HFFc6 (cell line): Measurements from ENCODE around the gene RSAD1. TPM values are rescaled to one million over a fixed set of nuclear protein-coding genes. Genes with fewer than 3 reads are reported as not detected.

ENCODE experiments used
- DNase-seq: peaks from one replicate; pipeline ENCODE4 v3.0.0-alpha.2; 2018
- H3K27ac Mint-ChIP-seq: 2 replicates; pipeline ENCODE4 v1.8.0; 2020; ENCODE audit warnings: mild to moderate bottlenecking, mixed read lengths
- H3K27me3 Mint-ChIP-seq: 2 replicates; pipeline ENCODE4 v1.8.0; 2021; ENCODE audit warnings: mild to moderate bottlenecking, moderate library complexity, mixed read lengths; ENCODE audit not compliant: insufficient read depth
- H3K36me3 Mint-ChIP-seq: 2 replicates; pipeline ENCODE4 v1.8.0; 2021; ENCODE audit warnings: low read depth, mixed read lengths
- H3K4me1 Mint-ChIP-seq: 2 replicates; pipeline ENCODE4 v1.8.0; 2020; ENCODE audit warnings: low read depth, mixed read lengths
- H3K4me3 Mint-ChIP-seq: 2 replicates; pipeline ENCODE4 v1.8.0; 2020; ENCODE audit warnings: mild to moderate bottlenecking, moderate library complexity, mixed read lengths
- H3K9me3 Mint-ChIP-seq: 2 replicates; pipeline ENCODE4 v1.8.0; 2020; ENCODE audit warnings: mild to moderate bottlenecking, mixed read lengths
- total RNA-seq, 6 experiments: library from RNA; stranded (reverse); fragmentation: NEBNext Ultra II Directional; extraction: Animal tissue kit (Norgen Biotek cat#: 25700); gene quantifications; 2 replicates in 1 of 6; 3 replicates in 5 of 6; pipeline ENCODE4 v1.2.3, GENCODE V29; 2021
- TF ChIP-seq, protein P1 (sequence below): fragments of 200-600 bp; sonication (generic); IDR thresholded peaks from 2 replicates; pipeline ENCODE4 v1.5.0; 2021; ENCODE audit warnings: antibody characterized with exemption, mild to moderate bottlenecking

Gene RSAD1
- total RNA-seq, 6 experiments from 2014 or later, result 14.9 to 20.4 (median 17.5) TPM

DNA sequence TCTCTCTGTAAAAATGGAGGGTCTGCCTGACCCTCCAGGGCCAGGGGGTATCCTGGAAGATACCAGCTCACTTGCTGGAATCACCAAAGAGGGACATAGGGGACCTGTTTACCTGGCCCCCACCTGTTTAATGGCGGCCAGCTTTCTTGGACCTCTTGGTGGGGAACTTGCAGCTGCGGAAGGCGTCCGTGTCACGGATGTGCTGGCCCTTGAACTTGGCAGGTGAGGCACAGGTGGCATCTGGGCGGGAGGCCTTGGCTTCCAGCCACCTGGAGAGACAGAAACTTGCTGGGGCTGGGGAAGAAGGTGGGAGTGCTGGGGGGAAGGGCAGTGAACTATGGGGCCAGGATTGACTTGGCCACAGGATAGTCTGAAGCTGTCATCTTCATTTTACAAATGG is 13.5 kb upstream of the RSAD1 start:
- Mint-ChIP-seq H3K9me3 (no peaks in the 10 kb centered on the region), H3K4me3 (no peak overlapping the region), H3K27me3 (peaks cover 18% of the 10 kb centered on the region), H3K27ac (no peak overlapping the region), H3K4me1 (no peaks in the 10 kb centered on the region), H3K36me3 (no peaks in the 10 kb centered on the region; the same call in 1 of the 2 replicates)
- no peak for DNase-seq
- TF ChIP-seq, protein P1, sequence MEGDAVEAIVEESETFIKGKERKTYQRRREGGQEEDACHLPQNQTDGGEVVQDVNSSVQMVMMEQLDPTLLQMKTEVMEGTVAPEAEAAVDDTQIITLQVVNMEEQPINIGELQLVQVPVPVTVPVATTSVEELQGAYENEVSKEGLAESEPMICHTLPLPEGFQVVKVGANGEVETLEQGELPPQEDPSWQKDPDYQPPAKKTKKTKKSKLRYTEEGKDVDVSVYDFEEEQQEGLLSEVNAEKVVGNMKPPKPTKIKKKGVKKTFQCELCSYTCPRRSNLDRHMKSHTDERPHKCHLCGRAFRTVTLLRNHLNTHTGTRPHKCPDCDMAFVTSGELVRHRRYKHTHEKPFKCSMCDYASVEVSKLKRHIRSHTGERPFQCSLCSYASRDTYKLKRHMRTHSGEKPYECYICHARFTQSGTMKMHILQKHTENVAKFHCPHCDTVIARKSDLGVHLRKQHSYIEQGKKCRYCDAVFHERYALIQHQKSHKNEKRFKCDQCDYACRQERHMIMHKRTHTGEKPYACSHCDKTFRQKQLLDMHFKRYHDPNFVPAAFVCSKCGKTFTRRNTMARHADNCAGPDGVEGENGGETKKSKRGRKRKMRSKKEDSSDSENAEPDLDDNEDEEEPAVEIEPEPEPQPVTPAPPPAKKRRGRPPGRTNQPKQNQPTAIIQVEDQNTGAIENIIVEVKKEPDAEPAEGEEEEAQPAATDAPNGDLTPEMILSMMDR, result no peak

DNA sequence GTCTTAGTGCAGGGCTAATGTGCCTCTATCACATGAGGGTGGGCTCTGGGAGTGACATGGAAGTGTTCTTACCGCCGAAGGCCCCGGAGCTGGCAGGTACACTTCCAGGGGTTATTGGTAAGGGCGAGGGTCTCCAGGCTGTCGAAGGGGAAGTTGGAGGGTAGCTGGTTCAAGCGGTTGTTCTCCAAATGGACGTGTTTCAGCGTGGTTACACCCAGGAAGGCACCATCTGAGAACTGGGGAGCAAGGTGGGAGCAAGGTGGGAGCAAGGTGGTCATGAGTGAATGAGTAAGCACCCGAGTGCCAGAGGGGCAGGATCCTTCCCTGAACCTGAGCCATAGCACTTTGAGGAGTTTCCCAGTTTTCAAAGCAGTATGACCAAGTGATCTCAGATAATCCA is 13.0 kb upstream of the RSAD1 start:
- Mint-ChIP-seq H3K9me3 (no peaks in the 10 kb centered on the region), H3K4me3 (no peak overlapping the region), H3K36me3 (no peaks in the 10 kb centered on the region; the same call in 1 of the 2 replicates), H3K27me3 (peaks cover 18% of the 10 kb centered on the region), H3K4me1 (no peaks in the 10 kb centered on the region), H3K27ac (no peak overlapping the region)
- TF ChIP-seq, protein P1, result no peak
- no peak for DNase-seq

DNA sequence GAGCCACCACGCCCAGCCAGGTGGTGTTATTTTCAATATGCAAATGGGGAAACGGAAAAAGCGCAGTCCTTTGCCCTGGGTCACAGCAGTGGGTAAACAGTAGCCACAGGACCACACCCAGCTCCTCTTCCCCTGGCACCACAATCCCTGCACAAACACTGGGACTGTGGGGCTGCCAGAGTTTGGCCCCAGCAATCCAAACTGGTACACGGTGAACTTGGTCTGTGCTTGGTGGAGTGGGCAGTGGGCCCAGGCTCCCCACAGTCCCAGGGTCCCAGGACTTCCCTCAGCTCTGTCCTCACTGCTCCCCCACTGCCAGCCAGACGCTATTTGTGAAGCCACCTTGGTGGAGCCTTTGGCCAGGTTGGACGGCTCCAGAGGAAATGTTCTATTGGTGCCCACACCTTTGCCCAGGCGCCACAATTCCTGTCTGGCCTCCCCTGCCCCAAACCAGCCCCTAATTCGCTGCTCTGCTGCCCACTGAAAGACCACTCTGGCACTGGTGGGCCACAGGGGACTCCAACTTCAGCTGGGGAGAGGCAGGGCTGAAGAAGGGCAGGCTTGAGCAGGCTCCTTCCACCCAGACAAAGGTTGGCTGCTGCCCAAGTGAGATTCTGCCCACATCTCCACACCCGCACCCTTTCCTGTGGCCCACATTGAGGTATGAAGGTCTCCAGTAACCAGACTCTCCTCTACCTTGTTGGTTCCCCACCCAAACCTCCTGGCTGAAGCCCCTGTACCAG is 12.1 kb upstream of the RSAD1 start:
- H3K27me3 Mint-ChIP-seq, result peaks cover 18% of the 10 kb centered on the region
- no peak overlapping the region for H3K4me3 Mint-ChIP-seq
- H3K36me3 Mint-ChIP-seq, result no peaks in the 10 kb centered on the region; the same call in 1 of the 2 replicates
- DNase-seq, result no peak
- TF ChIP-seq, protein P1, result no peak
- no peak overlapping the region for H3K27ac Mint-ChIP-seq
- no peaks in the 10 kb centered on the region for H3K4me1 Mint-ChIP-seq
- no peaks in the 10 kb centered on the region for H3K9me3 Mint-ChIP-seq

DNA sequence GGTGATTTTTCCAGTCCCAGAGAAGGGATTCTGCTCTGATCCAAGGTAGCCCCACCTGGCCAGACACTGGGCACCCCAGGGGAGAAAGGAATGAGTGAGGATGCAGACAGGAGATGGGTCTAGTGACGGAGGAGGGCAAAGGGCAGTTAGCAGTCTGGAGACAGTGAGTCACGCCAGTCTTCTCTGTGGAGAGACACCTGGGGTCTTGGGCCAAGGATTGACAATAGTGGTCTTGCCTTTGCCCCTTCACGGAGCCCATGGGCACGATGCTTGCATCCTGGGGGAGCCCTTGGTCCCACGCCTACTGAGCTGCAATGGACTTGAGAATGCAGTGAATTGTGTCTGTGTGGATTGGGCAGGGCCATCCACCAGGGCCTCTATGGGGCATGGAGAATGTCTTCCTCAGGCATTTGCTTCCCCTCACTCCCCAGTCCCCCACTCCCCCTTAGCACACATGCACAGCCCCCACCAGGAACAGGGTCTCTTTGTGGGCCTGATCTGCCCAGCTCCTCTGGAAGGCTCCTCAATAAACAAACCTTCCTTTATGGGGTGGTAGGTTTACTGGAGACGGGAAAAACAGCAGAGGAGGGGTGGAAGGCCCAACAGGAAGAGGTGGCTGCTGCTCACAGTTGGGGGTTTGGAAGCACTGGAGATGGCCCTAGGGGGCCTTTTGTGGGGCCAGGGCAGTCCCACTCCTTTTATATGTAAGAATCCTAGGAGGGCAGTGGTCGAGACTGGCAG is 11.4 kb upstream of the RSAD1 start:
- TF ChIP-seq, protein P1, result no peak
- Mint-ChIP-seq H3K4me1 (no peaks in the 10 kb centered on the region), H3K27me3 (peaks cover 22% of the 10 kb centered on the region), H3K9me3 (no peaks in the 10 kb centered on the region), H3K27ac (no peak overlapping the region), H3K36me3 (no peaks in the 10 kb centered on the region; the same call in 1 of the 2 replicates), H3K4me3 (no peak overlapping the region)
- DNase-seq, result no peak

DNA sequence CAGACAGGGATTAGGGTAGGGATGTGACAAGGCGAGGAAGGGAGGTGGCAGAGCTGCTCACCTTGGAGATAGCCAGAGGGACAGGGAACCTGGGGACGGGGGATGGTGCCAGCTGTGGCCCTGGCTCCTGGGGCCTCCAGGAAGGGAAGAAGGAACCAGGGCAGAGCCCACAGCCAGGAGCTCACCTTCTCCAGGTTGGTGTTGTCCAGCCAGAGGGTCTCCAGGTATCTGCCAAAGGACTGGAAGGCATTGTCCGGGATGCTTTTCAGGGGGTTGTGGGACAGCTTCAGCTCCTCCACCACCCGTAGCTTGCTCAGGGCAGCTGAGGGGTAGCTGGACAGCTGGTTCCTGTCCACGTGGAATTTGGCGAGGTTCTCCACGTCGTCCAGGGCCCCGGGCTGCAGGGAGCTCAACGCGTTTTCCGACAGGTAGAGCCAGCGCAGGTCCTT is 10.8 kb upstream of the RSAD1 start:
- H3K4me3 Mint-ChIP-seq, result no peak overlapping the region

More for the DNA sequence above, 10.8 kb upstream of the RSAD1 start:
- Mint-ChIP-seq H3K27me3 (peaks cover 27% of the 10 kb centered on the region), H3K36me3 (no peaks in the 10 kb centered on the region; the same call in 1 of the 2 replicates), H3K9me3 (no peaks in the 10 kb centered on the region), H3K4me1 (no peaks in the 10 kb centered on the region), H3K27ac (no peak overlapping the region)
- TF ChIP-seq, protein P1, result no peak
- no peak for DNase-seq
